ENCODE results near the gene TNIK.

Gene TNIK

DNA sequence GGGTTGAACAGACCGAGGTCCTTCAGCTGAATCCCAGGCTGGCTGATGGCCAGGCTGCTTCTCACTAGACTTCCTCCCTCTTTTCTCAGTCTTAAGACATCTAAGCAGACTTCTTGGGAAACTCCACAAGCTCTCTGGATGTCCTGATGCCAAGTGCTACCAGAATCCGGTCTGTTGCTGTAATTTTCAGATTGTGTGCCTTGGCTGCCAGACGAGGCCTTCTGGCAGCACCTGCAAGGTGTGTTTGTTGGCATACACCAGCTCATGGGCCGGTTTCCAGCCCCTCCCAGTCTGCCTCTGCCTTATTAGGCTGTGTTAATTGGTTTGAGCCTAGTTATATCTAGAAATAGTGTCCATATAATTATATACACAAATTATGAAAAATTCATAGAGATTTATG is 120.6 kb downstream of the TNIK start:
- Mint-ChIP-seq H3K4me3 (no peak overlapping the region), H3K9me3 (peaks cover 17% of the 10 kb centered on the region), H3K27ac (no peak overlapping the region), H3K27me3 (ENCODE audit: low read depth) (no peaks in the 10 kb centered on the region), H3K4me1 (ENCODE audit: low read depth) (peaks cover 1% of the 10 kb centered on the region), H3K36me3 (ENCODE audit: low read depth) (peaks cover 15% of the 10 kb centered on the region)

DNA sequence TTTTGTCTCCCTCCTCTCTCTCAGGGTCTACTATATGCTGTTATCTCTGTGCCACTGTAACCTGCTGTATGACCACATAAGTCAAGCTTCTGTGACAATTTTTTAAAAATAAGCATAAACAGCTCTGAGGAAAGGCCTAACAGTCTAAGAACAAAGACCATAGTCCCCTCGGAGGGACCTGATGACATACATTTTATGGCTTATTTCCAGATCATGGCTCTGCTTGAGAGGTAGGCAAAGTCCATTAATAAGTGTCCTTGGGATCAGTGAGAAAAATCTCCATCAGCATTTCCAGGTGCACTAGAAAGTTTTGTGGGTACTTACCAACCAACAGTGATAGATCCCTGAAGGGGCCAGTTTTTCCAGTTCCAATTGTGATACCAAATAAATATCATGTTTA is 123.8 kb downstream of the TNIK start:
- Mint-ChIP-seq H3K27me3 (ENCODE audit: low read depth) (no peaks in the 10 kb centered on the region), H3K4me1 (ENCODE audit: low read depth) (peaks cover 1% of the 10 kb centered on the region), H3K4me3 (no peak overlapping the region), H3K36me3 (ENCODE audit: low read depth) (peaks cover 2% of the 10 kb centered on the region), H3K9me3 (no peaks in the 10 kb centered on the region), H3K27ac (no peak overlapping the region)

DNA sequence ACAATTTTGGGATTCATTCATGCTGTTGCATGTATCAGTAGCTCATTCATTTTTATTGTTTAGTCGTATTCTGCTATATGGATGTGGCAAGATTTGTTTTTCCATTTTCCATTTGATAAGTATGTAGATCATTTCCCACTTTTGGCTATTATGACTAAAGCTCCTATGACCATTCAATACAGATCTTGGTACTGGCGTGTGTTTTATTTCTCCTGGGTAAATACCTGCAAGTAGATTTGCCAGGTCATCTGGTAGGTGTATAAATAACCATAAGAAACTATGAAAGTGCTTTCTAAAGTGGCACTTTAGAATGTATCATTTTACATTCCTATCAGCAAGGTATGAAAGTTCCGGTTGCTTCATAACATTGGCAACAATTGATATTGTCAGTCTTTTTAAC is 124.6 kb downstream of the TNIK start:
- H3K27me3 Mint-ChIP-seq (ENCODE audit: low read depth), result no peaks in the 10 kb centered on the region
- no peak overlapping the region for H3K27ac Mint-ChIP-seq
- H3K4me1 Mint-ChIP-seq (ENCODE audit: low read depth), result peaks cover 1% of the 10 kb centered on the region
- H3K36me3 Mint-ChIP-seq (ENCODE audit: low read depth), result peaks cover 2% of the 10 kb centered on the region
- no peak overlapping the region for H3K4me3 Mint-ChIP-seq
- no peaks in the 10 kb centered on the region for H3K9me3 Mint-ChIP-seq

DNA sequence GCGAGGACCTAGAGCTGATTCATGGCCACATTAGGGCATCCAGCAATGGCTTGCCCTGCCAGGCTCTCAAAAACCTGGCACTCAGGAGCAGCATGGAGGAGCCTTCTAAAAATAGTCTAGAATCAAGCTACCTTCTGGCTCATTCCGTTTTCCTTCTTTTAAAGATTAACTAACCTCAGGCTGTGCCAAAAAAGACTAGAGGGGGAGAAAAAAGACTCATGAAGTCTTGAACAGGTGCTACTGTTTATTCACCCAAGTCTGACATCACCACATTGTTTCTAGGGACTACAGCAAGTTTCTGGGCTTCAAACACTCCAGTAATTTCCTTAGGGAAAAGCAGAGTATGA is 125.8 kb downstream of the TNIK start:
- Mint-ChIP-seq H3K27ac (no peak overlapping the region), H3K27me3 (ENCODE audit: low read depth) (no peaks in the 10 kb centered on the region), H3K4me1 (ENCODE audit: low read depth) (peaks cover 5% of the 10 kb centered on the region), H3K4me3 (no peak overlapping the region), H3K36me3 (ENCODE audit: low read depth) (peaks cover 2% of the 10 kb centered on the region), H3K9me3 (no peaks in the 10 kb centered on the region)

DNA sequence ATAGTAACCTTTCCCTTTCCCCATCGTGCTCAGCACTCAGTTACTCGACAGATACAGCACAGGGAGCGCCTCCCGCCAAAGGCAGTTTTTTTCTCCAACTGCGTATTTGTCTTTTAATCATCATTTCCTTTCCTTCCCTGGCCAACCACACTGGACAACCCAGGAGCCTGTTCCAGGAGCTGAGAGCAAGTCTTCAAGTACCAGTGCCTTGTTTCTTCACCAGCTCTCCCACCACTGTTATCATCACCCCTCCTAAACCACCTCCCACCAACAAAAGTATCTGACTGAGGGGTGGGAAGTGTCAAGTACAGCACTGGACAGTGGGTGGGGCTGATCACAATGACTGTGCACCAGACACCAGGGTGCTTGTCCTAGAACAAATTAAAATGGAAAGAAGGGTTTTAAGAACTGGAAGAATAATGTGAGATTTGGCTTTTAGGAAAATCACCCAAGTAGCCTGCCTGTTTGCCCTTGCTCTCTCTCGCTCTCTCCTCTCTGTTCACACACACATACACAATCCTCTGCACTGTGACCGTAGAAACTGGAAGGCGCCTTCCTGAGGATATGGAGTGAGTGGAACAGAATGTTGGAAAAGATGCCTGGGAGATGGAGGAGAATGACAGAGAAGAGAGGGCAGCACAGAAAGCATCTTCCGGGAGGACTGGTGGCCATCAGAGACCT is 126.3 kb downstream of the TNIK start:
- Mint-ChIP-seq H3K36me3 (ENCODE audit: low read depth) (peaks cover 2% of the 10 kb centered on the region), H3K9me3 (no peaks in the 10 kb centered on the region), H3K27ac (no peak overlapping the region), H3K4me3 (no peak overlapping the region), H3K27me3 (ENCODE audit: low read depth) (no peaks in the 10 kb centered on the region), H3K4me1 (ENCODE audit: low read depth) (peaks cover 7% of the 10 kb centered on the region)

DNA sequence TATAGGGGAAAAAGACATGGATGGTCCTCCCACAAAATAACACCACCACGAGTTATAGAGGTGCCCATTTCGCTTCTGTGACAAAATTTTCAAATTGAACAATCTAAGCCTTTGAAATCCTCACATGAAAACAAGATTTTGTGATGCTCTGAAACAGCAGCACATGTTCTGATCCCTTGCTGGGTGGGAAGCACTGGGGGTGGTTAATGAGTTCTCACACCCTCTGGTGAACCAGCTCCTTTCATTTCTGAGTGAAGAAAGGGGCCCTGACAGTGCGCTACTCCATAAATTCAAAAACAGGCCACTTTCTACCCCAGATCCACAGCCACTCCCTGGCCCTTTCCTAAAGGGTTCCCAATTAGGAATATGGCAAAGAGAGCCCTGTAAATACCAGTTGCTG is 129.3 kb downstream of the TNIK start:
- Mint-ChIP-seq H3K4me3 (no peak overlapping the region), H3K4me1 (ENCODE audit: low read depth) (peaks cover 18% of the 10 kb centered on the region), H3K36me3 (ENCODE audit: low read depth) (peaks cover 5% of the 10 kb centered on the region), H3K27me3 (ENCODE audit: low read depth) (no peaks in the 10 kb centered on the region), H3K27ac (no peak overlapping the region), H3K9me3 (no peaks in the 10 kb centered on the region)

DNA sequence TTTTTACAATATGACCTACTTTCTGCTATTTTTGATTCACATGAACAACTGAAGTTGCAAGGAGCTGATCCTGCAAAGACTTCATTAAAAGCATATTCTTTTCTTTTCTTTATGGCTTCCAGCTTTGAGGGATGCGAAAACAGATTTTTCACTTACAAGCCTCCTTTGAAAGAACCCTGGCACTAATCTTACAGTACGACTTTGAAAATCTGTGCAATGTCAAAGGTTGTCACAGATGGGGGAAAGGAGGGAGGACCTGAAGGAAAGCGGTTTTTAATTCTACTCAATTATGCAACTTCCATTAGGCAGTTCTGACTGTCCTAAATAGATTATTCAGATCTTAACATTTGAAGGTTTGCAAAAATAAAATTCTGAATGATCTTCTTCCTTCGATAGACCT is 130.5 kb downstream of the TNIK start:
- Mint-ChIP-seq H3K27me3 (ENCODE audit: low read depth) (no peaks in the 10 kb centered on the region), H3K9me3 (no peaks in the 10 kb centered on the region), H3K36me3 (ENCODE audit: low read depth) (peaks cover 4% of the 10 kb centered on the region), H3K4me1 (ENCODE audit: low read depth) (peaks cover 16% of the 10 kb centered on the region), H3K4me3 (no peak overlapping the region), H3K27ac (no peak overlapping the region)

DNA sequence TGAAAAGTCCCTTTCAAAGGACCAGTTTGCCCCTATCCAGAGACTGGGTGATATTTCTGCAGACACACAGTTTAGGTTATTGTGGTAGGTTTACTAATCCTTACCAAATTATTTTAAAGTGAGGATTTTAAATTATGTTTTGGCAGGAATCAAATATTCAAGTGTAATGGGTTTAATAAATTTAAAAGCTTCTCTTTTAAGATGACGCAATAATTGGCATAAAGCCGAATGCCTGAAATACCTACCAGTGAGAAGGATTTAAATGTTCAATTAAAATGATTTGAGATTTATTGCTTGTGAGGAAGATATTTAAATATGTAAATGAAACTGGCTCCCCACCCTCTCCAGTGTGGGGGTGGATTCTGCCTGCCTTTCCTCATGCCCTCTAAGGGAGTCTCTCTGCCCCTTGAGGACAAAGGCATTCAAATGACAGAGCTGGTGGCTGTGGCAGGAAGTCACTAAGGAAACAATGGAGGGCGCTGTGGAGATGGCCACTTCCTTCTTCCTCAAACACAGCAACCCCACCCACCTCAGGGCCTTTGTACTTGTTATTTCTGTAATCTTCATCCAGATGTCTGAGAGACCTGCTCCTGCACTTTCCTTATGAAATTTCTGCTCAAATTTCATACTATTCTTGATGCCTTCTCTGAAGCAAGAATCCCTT is 131.7 kb downstream of the TNIK start:
- Mint-ChIP-seq H3K27me3 (ENCODE audit: low read depth) (no peaks in the 10 kb centered on the region), H3K27ac (peak overlapping the region; percentile 45), H3K4me3 (no peak overlapping the region), H3K4me1 (ENCODE audit: low read depth) (peaks cover 20% of the 10 kb centered on the region), H3K36me3 (ENCODE audit: low read depth) (peaks cover 6% of the 10 kb centered on the region), H3K9me3 (no peaks in the 10 kb centered on the region)

DNA sequence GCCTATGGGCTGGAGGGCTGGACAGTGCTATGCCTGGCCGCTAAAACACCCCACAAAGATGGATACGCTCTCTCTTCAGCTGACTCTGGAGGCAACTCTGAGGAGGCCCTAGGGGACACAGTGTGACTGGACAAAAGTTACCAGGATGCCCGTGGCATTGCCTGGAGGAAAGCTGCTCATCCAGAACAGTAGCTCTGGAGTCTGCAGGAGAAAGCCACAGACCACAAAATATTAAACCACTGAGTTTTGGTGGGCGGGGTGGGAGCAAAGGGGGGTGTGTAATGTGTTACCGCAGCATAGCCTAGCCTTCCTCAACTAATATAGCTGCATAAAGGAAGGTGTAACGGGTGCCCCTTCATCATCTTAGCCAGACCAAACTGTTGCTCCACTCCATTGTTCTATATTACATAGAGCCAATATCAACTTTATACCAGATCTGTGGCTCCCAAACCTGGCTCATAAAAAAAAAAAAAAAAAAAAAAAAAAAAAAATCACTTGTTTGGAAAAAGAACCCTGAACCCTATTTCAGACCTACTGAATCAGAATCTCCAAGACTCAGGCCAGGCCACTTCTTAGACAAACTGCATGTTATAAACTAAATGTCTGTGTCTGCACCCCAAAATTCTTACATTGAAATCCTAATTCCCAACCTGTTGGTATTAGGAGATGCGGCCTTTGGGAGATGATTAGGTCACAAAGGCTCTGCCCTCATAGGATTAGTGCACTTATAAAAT is 132.6 kb downstream of the TNIK start:
- peaks cover 6% of the 10 kb centered on the region for H3K36me3 Mint-ChIP-seq (ENCODE audit: low read depth)
- H3K4me3 Mint-ChIP-seq, result no peak overlapping the region
- H3K27me3 Mint-ChIP-seq (ENCODE audit: low read depth), result no peaks in the 10 kb centered on the region
- peaks cover 20% of the 10 kb centered on the region for H3K4me1 Mint-ChIP-seq (ENCODE audit: low read depth)
- H3K27ac Mint-ChIP-seq, result no peak overlapping the region
- H3K9me3 Mint-ChIP-seq, result no peaks in the 10 kb centered on the region

DNA sequence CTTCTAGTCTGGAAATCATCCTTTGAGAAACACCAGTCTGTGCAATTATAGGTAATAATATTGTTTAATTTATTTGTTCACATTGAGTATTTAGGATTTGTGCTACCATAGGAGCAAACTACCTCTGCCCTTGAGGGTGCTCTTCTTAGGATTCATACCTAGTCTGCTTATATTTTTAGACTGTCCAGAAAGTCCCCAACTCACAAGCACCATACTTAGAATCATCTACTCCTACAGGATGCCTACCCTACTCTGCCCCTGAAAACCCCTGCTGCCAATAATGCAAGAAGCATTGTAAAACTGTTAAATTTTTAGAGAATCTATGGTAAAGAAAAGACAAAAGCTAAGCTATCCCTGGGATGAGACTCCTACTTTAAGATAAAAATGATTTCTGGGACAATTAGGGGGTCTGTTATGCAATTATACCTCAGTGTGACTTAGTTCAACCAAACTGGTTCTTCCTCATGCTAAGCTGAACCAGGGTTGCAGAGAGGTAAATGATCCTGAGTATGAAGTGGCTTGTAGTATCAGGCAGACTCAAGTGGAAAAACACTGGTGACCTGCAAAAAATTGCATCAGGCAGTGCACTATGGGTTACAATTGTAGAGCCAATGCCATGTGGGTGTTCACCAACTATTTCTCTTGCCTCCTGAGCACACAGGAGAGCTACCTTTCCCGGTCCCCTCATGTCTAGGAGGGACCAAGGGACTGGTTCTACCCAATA is 133.3 kb downstream of the TNIK start:
- Mint-ChIP-seq H3K27me3 (ENCODE audit: low read depth) (no peaks in the 10 kb centered on the region), H3K9me3 (no peaks in the 10 kb centered on the region), H3K27ac (peak overlapping the region; percentile 5), H3K4me1 (ENCODE audit: low read depth) (peaks cover 20% of the 10 kb centered on the region), H3K36me3 (ENCODE audit: low read depth) (peaks cover 6% of the 10 kb centered on the region), H3K4me3 (no peak overlapping the region)

DNA sequence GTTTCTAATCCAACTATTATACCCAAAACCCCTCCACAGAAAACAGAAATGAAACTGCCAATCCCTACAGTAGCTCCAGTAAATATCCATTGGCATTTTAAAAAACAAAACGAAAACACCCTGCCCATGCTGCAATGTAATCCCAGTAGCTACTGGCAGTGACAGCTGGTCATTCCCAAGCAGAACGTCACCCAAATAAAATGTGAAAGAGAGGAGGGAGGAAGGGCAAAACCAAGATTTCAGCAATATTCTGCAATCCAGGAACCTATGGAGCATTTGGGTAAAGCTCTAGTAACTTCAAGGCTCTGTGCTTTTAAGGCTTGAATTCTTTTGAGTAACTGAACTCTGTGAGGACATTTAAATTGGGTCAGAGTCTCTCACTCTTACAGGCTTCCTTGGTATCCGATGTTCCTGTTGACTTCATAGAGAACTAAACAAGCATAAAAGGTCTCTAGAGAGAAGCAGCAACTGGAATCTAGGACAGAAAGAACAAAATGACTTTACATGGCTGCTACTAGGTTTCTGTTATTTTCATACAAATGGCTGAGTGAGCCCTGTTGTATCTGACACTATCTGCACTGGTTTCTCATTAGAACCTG is 136.2 kb downstream of the TNIK start:
- no peaks in the 10 kb centered on the region for H3K9me3 Mint-ChIP-seq
- peaks cover 6% of the 10 kb centered on the region for H3K36me3 Mint-ChIP-seq (ENCODE audit: low read depth)
- no peaks in the 10 kb centered on the region for H3K27me3 Mint-ChIP-seq (ENCODE audit: low read depth)
- no peak overlapping the region for H3K27ac Mint-ChIP-seq
- no peak overlapping the region for H3K4me3 Mint-ChIP-seq
- peaks cover 18% of the 10 kb centered on the region for H3K4me1 Mint-ChIP-seq (ENCODE audit: low read depth)

DNA sequence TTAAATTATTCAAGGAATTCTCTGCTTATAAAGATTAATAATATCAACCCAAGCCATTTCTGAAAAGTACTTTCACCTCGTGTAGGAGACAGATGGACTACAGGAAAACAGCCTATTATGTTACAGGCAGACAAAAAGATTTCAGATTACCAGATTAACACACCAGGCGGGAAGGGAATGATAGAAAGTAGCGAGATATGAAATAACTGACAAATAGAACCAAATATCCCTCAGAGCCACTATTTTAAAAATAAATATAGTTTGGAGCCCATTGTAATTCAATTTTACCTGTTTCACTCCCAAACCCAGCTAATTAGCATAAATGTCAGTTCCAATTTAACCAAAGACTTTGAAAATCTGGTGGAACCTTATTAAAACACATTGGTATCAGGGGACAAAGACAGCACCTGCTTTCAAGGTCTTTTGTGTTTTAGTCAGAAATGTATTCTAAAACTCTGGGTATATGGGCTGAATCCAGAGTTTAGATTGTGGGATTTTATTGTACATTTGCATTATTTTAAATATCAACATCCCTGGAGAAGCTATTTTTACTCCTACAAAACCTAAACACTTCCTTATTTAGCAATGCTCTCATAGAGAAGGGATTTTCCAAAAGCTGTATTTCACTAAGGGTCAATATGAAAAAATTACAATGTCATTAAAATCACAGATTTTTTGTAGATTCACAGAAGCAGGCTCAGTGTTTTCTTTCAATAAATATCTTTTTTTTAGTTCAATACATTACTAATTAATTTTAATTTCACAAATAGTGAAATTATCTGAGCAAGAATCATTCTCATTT is 138.4 kb downstream of the TNIK start:
- Mint-ChIP-seq H3K4me3 (no peak overlapping the region), H3K27ac (no peak overlapping the region), H3K36me3 (ENCODE audit: low read depth) (peaks cover 3% of the 10 kb centered on the region), H3K9me3 (no peaks in the 10 kb centered on the region), H3K27me3 (ENCODE audit: low read depth) (no peaks in the 10 kb centered on the region), H3K4me1 (ENCODE audit: low read depth) (peaks cover 6% of the 10 kb centered on the region)

DNA sequence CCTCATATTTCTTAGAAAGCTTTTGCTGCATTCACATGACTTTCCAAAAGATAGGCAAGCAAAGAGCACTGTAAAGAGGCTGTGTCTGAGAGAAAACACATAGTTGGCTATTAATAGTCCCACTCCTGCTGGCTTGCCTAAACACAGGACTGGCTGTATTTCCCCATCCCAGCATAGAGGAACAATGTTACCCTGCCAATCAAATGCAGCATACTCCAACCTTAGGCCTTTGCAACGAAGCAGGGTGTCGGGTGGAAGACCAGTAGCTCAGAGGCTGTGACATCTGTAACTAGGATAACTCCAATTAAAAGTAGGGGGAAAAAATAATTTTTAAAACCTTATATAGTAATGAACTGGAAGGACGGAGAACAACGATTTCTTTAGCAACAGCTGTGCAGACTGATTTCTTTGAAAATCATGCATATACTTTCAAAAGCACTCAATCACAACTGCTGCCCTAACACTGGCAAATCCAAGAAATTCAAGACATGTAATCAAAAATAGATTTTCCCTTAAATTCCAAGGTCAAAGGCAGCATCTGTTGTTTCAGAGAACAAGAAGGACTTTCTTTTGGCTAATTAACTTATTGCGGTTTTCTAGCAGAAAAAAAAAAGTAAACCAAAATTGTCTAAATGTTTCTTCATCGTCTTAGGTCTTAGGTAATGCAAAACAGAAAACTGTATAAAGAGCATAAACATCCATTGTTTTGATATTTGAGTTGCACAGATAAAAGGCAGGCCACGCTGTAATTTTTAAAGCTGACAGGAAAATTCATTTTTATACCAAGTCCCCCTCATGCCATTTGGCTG is 139.3 kb downstream of the TNIK start:
- Mint-ChIP-seq H3K27ac (no peak overlapping the region), H3K4me3 (no peak overlapping the region), H3K27me3 (ENCODE audit: low read depth) (no peaks in the 10 kb centered on the region), H3K4me1 (ENCODE audit: low read depth) (peaks cover 5% of the 10 kb centered on the region), H3K36me3 (ENCODE audit: low read depth) (peaks cover 3% of the 10 kb centered on the region), H3K9me3 (no peaks in the 10 kb centered on the region)
